HG02840 (cell line): Measurements from ENCODE around the gene RANBP2.
"Not testable (repeated sequence)": the region's sequence is repeated elsewhere in the genome, so short reads cannot be mapped to it uniquely, and the experiment has no call there.

Source experiments
- ATAC-seq: cut with Tn5 transposase; IDR thresholded peaks from one replicate; pipeline ENCODE4 v1.9.1; 2021; ENCODE audit warnings: mild to moderate bottlenecking, moderate library complexity, moderate number of reproducible peaks; ENCODE audit not compliant: unreplicated experiment, low FRiP score

The RANBP2 gene

DNA sequence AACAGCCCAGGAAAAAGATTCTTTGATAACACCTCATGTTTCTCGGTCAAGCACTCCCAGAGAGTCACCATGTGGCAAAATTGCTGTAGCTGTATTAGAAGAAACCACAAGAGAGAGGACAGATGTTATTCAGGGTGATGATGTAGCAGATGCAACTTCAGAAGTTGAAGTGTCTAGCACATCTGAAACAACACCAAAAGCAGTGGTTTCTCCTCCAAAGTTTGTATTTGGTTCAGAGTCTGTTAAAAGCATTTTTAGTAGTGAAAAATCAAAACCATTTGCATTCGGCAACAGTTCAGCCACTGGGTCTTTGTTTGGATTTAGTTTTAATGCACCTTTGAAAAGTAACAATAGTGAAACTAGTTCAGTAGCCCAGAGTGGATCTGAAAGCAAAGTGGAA is 48.6 kb downstream of the RANBP2 start:
- not testable (repeated sequence) for ATAC-seq

DNA sequence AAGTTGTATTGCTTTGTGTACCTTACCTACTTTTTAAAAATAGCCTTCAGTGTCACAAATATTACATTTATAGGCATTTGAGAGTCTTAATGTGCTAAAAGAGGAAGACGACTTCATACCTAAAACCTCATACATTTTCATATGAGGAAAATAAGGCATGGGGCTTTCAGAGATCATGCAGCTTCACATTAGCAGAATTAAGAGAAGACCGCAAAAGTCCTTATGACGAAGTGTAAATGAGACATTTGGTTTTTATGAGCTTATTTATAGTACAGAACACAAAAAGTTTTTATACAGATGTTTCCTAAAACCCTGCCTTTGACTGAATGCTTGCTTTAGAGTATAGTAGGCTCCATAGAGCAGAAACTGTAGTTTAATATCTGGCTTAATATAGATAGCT is 57.2 kb downstream of the RANBP2 start:
- peak; percentile 68 for ATAC-seq

DNA sequence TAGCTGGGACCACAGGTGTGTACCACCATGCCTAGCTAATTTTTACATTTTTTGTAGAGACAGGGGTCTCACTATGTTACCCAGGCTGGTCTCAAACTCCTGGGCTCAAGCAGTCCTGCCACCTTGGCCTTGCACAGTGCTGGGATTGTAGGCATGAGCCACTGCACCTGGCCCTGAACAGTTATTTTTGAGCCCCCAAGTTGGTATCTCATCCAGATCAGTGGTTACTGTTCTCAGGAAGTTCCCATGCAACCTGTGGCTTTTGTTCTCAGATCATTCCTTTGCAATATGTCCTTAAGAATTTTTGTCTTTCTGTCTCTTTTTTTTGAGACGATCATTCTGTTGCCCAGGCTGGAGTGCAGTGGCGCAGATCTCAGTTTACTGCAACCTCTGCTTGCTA is 59.6 kb downstream of the RANBP2 start:
- no peak for ATAC-seq

DNA sequence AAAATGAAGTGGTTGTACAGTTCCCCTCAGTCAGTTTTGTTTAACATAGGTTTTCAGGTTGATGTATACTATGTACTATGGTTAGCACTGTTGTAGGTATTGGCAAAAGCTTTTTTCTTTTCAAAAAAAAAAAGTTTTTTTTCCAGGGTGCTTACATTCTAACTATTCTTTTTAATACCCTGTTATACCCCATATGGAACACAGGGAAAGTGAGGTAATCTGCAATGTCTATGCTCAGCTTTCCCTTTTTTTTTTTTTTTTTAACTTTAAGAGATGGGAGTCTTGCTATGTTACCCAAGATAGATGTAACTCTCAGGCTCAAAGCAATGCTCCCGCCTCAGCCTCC is 66.7 kb downstream of the RANBP2 start:
- ATAC-seq = no peak

DNA sequence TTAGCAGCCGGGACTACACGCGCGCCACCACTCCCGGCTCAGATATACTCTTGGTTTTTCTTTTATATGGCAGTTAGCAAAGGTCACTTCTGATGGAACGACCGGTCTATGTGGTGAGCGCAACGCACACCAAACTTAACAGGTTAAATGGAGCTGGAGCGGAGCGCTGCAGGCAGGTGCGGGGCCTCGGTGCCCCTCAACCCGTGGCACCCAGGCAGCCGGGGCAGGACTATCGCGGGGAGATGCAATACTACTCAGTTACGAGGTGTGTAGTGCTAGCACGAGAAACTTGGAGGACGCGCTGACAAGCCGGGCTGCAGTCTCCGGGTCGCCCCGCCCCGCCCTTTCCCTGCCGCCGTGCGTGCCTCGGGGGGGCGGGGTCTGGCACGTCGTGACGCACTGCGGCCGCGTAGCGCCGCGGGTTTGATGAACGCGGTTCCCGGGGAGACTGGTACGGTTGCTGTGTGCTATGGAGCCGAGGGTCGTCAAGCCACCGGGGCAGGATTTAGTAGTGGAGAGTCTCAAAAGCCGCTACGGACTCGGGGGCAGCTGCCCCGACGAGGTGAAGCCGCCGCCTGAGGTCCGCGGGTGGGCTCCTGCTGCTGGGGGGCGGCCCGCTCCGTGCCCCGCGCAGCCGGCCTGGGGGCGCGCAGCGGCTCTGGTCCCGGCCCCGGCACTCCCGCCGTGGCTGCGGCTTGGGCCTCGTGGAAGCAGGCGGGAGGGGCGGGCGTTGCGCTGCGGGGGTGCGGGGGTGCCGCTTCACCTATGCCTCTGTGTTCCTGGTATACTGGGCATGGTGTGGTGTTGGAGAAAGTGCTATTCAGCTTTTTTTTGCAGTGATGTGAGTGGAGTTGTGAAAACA is 67.3 kb downstream of the RANBP2 start, which contains the start of gene CCDC138:
TSS of gene CCDC138 (plus strand) at position 418 of the 862 bp plus-strand sequence. CDS start at position 470, 52 bp downstream.
- ATAC-seq = peak; percentile 98

DNA sequence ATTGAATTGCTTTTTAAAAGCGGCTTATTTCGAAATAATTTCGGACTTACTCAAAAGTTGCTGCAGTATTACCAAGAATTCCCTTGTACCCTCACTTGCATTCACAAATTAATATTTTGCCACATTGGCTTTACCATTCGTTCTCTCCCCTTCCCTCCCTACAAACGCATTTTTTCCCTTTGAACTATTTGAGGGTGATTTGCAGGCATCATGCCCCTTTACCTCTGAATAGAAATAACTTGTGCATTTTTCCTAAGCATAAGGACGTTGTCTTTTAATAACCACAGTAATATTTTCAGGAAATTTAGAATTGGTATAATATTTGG is 67.9 kb downstream of the RANBP2 start:
- ATAC-seq = no peak

DNA sequence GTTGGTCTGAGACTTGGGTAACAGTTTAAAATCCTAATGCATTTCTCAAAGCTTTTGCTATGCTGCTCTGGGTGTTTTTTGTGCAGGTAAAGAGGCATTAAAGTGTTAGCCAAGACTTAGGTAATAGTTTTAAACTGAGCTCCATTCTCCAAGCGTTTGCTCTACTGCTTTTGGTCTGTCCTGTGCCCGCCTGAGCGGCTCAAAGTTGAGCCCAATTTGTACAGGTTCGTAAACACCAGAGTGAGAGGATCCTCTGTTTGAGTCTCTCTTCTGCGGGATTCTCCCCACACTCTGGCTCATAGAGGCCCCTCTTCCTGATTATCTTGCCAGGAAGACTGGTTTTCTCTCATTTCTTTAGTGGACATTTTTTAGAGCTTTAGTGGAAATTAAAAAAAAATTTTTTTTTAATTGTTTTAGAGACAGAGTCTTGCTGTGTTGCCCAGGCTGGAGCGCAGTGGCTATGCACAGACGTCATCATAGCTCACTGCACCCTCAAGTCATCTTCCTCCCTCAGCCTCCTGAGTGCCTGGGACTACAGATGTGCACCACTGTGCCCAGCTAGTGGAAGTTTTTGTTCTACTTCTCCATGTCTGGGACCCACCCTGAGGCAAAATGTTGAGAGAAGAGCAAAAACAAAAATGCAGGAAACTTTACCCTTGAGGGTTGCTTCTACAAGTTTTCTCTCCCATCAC is 83.9 kb downstream of the RANBP2 start:
- no peak for ATAC-seq

DNA sequence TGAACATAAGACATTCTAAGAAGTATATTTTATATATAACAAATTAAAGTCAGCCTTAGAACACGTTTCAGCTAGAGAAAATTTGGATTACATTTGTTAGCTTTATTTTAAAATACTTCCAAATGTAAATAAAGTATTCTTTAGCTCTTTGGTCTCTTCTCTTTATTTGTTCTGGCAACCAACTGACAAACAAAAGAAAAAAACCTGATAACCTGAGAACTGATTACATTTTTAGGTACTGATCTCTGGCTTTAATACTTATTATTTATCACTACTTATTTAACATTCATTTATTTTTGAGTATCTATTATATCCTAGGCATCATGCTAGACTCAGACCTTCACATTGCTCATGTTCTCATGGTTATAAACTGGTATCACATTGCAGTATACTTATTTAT is 85.8 kb downstream of the RANBP2 start:
- ATAC-seq = no peak

DNA sequence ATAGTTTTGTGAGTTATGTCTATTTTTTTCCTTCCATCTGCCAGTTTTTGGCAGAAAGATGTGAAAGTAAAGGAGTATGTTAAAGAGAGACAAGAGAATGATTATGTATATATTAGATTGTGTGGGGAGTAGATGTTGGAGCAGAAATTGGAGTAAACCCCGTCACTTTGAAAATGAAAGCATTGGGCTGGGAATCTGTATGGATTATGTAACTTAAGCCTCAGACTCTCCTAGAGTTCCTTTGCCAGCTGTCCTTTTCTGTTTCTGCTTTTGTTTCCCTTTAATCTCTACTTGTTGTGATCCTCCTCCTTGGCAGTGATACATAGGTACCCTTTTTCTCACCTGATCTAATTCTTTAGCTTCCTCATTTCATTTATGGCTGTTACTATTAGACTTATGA is 86.5 kb downstream of the RANBP2 start:
- ATAC-seq = no peak

DNA sequence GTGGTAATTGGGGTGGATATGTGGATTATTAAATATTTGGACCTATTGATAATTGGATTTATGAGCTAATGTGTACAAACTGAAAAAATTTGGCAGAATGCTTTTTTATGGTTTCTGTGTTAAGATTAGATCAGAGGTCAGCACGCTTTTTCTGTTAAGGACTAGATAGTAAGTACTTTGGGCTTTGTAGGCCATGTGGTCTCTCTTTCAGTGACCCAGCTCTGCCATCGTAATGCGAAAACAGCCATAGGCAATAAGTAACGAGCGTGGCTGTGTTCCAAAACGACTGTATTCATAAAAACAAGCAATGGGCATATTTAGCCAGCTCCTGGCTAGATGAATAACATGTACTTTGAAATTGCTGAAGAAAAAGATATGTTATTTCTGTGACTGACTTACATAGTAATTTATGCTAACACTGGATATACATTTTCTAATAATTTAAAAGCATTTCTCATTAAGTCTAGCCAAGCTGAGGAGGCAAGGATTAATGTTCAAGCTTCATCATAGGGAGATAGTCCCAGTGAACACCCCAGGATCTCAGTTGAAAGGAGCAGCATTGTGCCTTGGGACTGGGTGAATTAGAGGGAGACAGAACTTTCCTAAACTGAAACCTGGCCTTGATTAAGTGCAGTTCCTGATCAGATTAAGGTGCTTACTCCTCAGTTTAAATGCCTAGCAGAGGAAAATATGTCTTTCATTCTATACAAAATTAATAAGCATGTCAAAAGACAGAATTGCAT is 87.3 kb downstream of the RANBP2 start:
- no peak for ATAC-seq

DNA sequence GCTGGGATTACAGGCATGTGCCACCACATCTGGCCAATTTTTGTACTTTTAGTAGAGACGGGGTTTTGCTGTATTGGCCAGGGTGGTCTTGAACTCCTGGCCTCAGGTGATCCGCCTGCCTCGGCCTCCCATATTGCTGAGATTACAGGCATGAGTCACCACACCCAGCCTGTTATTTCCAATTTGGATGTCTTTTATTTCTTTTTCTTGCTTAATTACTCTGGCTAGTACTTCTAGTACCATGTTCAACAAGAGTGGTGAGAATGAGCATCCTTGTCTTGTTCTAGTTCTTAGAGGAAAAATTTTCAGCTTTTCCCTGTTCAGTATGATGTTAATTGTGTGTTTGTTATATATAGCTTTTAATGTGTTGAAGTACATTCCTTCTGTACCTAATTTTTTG is 90.7 kb downstream of the RANBP2 start:
- no peak for ATAC-seq

DNA sequence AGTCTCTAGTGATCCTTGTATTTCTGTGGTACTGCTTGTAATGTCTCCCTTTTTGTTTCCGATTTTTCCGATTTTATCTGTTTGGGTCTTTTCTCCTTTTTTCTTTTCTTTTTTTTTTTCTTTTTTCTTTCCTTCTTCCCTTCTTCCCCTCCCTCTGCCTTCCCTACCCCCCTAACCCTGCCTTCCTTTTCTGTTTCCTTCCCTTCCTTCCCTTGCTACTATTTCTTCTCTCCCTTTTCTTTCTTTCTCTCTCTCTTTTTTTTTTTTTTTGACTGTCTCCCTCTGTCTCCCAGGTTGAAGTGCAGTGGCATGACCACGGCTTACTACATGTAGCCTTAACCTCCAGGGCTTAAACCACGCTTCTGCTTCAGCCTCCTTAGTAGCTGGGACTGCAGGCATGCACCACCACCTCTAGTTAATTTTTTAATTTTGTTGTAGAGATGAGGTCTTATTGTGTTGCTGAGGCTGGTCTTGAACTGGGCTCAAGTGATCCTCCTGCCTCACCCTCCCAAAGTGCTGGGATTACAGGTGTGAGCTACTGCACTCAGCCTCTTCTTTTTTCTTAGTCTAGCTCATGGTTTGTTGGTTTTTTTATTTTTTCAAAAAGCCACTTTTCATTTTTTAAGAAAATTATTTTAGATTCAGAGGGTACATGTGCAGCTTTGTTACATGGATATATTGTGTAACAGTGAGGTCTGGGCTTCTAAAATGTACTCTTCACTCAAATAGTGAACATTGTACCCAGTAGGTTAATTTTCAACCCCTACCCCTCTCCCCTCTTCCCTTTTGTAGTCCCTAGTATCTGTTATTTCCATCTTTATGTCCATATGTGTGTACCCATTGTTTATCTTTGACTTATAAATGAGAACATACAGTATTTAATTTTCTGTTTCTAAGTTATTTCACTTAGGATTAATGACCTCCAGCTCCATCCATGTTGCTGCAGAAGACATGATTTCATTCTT is 92.0 kb downstream of the RANBP2 start:
- no peak for ATAC-seq

DNA sequence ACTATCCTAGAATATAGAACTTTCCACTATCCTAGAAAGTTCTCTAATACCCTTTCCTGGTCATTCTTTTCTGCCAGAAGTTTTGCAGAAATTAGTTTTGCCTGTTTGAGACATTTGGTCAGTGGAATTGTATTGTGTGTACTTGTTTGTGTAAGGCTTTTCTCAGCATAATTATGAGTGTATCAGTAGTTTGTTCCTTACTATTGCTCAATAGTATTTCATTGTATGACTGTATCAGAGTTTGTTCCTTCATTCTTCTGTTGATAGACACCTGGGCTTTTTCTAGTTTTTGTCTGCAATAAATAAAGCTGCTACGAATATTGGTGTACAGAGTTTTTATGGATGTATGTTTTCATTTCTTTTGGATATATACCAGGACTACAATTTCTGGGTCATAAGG is 94.5 kb downstream of the RANBP2 start:
- ATAC-seq = no peak

DNA sequence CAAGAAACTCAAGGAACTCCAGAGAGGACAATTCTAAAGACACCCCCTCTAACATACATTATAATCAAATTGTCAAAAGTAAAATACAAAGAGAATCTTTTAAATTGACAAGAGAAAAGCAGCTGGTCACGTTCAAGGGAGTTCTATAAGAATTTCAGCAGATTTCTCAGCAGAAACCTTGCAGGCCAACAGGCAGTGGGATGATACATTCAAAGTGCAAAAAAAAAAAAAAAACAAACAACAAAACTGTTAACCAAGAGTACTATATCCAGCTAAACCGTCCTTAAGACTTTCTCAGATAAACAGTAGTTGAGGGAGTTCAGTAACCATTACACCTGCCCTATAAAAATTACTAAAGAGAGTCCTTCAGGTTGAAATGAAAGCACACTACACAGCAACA is 101.2 kb downstream of the RANBP2 start:
- no peak for ATAC-seq

DNA sequence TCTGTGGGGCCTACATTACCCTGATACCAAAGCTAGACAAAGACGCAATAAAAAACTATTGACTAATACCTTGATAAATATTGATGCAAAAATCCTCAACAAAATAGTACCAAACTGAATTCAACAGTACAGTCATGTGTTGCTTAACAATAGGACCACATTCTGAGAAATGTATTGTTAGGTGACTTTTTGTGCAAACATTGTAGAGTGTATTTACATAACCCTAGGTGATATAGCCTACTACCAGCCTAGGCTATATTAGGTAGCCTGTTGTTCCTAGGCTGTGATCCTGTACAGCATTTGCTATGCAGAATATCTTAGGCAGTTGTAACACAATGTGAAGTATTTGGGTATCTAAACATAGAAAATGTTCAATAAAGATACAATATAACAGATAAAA is 104.0 kb downstream of the RANBP2 start:
- ATAC-seq = no peak

DNA sequence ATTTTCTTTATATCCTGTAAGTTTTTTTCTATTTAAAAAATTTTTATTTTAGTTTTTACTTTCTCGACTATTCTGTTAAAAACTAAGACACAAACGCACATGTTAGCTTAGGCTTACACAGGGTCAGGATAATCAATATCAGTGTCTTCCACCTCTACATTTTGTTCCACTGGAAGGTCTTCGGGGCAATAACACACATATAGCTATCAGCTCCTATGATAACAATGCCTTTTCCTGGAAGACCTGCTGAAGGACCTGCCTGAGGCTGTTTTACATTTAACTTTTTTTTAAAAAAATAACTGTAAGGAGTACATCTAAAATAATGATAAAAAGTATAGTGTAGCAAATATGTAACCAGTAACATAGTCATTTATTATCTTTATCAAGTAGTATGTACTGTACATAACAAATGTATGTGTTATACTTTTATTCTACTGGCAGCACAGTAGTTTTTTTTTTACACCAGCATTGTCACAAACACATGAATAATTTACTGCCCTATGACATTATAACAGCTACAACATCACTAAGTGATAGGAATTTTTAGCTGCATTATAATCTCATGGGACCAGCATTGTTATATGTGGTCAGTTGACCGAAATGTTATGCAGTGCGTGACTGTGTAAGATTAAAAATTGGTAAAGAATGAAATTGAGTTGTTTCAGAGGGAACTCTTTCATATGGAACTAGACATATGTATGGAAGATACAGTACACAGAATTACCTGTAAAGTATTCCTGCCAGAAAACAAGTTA is 105.2 kb downstream of the RANBP2 start:
- ATAC-seq = no peak

DNA sequence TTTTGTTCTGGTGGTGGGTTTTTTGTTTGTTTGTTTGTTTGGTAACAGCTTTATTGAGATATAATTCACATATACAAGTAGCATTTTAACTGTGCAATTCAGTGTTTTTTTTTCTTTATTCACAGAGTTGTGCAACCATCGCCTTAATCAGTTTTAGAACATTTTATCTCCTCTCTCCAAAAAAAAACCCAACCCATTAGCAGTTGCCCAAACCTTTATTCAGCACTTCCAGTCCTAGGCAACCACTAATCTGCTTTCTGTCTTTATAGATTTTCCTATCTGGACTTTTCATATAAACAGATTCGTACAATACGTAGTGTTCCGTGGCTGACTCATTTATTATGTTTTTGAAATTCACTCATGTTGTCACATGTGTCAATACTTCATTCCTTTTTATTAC is 106.0 kb downstream of the RANBP2 start:
- no peak for ATAC-seq

DNA sequence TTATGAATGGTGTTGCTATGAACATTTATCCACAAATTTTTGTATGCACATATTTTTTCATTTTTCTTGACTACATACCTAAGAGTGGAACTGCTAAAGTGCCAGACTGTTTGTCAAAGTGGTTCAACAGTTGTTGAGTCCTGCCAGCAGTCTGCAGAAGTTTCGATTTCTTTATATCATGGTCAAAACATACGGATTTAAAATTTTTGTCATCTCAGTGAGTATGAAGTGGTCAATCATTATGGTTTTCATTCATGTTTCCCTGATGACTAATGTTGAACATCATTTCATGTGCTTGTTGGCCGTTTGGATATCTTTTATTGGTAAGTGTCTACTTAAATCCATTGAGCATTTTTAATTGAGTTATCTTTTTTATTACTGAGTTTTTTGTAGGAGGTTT is 106.5 kb downstream of the RANBP2 start:
- no peak for ATAC-seq

DNA sequence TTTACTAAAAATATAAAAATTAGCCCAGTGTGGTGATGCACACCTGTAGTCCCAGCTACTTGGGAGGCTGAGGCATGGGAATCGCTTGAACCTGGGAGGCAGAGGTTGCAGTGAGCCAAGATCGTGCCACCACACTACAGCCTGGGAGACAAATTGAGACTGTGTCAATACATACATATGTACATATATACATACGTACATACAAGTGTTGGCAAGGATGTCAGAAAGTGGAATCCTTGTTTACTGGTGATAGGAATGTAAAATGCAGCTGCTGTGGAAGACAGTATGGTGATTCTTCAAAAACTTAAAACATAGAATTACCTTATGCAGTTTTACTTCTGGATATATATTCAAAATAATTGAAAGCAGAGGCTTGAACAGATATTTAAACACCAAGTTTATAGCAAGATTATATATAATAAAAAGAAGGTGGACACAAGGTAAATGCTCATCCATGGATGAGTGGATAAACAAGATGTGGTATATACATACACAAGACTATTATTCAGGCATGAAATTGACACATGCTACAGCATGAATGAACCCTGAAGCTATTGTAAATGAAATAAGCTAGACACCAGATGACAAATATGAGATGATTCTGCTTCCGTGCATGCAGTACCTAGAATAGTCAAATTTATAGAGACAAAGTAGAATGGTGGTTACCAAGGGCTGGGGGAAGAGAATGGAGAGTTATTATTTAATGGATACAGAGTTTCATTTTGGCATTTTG is 110.5 kb downstream of the RANBP2 start:
- ATAC-seq = no peak
